HG02943 (cell line): ENCODE measurements around the gene CATSPERD.
"Not testable (repeated sequence)": the region's sequence is repeated elsewhere in the genome, so short reads cannot be mapped to it uniquely, and the experiment has no call there.

ENCODE experiments used
- ATAC-seq: cut with Tn5 transposase; IDR thresholded peaks from one replicate; pipeline ENCODE4 v1.9.1; 2021; ENCODE audit warnings: mild to moderate bottlenecking, low read depth, moderate library complexity; ENCODE audit not compliant: unreplicated experiment

The CATSPERD gene

DNA sequence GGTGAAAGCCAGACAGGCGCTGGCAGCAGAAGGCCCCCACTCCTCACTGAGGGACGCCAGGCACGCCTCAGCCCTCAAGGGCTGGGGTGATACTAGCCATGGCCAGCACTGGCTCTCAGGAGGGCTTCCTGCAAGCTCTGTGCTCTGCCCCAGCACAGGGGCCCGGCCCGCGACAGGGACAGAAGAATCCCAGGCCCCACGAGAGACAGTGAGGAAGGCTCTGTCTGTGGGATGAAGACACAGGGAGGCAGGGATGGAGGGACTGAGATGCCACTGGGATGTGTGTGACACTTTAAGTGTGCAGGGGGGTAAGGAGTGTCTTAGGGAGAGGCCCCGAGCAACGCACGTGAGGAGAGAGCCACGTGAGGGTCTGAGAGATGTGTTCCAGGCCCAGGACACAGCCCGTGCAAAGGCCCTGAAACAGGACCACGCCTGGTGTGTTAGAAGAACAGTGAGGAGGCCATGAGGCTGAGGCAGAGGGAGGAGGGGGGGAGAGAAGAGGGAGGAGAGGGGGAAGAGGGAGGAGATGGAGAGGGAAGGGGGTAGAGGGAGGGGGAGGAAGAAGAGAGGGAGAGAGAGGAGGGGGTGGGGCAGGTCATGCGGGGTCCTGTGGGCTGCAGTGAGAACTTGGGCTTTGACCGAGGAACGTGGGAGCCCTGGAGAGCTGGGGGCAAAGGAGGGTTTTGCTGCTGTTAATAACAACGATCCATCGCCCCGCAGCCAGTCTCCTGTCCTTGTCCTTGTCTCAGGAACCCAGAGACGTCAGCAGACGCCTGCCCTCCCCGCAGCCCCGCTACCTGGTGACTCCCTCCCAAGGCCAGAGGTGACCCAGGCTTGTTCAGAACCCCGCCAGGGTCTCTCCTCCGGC is 23.2 kb upstream of the CATSPERD start:
- ATAC-seq, result no peak

DNA sequence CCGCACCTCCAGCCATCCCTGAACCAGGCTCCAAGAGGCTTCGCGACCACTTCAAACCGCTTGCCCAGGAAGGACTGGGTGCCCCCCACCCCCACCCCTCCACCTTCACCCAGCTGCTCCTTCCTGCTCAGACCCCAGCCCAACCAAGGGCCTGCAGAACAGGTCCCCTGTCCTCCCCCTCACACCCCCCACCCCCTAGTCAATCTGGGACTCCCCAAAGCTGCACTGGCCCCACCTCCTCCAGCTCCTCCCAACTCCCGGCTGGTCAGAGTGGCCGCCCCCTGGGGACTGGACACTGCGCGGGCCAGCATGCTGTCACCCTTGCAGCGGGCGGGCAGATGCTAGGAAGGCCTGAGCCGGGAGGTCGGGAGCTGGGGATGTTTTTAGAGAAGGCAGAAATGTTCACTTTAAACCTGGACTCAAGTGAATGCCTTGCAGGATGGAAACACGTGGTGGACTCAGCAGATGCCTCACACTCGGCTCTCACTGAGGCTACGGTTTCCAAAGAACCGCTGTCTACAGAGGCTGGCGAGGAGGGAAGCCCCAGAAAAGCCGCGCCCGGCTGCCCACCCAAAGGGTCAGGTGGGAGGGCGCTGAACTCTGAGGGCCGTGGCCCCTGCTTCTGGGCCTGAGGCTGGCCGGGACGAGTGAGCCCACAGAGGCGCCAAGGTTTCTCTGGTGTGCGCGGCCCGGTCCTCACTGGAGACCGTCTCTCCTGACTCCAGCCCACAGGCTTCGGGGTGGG is 22.4 kb upstream of the CATSPERD start:
- no peak for ATAC-seq

DNA sequence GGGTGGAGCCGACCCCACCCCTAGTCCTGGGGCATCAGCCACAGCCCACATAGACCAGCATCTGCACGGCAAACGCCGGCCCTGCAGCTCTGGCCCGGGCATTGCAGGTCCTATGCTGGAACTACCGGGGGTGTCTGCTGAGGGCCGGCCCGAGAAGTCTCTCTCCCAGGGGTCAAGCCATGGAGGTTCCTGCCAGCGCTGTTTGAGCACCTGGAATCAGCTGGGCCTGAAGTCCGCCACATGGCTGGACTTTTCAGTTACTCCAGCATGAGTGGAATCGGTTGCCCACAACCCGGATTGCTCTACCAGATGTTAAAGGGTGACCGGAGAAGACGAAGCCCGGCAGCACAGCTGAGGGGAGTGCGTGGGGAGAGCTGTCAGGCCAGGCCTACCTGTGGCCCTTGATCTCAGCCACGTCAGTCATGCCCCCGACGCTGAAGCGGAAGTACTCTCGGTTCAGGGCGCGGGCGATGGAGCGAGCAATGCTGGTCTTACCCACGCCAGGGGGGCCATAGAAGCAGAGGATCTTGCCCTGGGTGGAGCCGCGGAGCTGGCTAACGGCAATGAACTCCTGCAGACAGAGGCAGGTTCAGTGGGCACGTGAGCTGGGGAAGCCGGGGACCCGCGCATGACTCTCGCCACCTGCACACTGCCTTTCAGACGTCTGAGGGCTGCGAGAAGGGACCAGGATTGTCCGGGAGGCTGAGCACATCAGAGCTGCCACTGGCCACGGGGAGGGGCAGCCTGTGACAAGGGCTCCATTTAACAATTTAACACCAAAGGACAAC is 21.6 kb upstream of the CATSPERD start:
- ATAC-seq, result no peak

DNA sequence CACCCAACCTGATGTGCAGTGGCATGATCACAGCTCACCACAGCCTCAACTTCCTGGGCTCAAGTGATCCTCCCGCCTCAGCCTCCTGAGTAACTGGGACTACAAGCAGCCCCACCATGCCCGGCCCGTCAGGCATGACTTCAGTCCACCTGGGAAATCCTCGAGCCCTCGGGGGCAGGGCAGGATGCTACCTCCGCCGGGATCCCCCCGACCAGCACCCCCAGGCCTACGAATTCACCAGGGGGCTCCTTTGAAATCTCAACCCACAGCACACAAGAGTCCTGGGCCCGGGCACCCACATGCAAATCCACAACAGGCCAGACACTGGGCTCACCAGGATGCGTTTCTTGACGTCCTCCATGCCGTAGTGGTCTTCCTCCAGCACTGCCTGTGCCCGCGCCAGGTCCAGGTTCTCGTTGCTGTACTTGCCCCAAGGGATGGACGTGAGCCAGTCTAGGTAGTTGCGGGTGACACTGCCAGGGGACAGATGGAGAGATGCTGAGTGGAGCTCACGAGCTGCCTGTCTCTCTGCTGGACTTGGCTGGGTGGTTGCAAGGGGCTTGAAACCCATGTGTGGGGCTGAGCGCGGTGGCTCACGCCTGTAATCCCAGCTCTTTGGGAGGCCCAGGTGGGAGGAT is 19.9 kb upstream of the CATSPERD start:
- ATAC-seq, result no peak

DNA sequence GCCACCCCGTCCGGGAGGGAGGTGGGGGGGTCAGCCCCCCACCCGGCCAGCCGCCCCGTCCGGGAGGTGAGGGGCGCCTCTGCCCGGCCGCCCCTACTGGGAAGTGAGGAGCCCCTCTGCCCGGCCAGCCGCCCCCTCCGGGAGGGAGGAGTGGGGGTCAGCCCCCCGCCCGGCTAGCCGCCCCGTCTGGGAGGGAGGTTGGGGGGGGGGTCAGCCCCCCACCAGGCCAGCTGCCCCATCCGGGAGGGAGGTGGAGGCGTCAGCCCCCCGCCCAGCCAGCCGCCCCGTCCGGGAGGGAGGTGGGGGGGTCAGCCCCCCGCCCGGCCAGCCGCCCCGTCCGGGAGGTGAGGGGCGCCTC is 18.4 kb upstream of the CATSPERD start:
- not testable (repeated sequence) for ATAC-seq

DNA sequence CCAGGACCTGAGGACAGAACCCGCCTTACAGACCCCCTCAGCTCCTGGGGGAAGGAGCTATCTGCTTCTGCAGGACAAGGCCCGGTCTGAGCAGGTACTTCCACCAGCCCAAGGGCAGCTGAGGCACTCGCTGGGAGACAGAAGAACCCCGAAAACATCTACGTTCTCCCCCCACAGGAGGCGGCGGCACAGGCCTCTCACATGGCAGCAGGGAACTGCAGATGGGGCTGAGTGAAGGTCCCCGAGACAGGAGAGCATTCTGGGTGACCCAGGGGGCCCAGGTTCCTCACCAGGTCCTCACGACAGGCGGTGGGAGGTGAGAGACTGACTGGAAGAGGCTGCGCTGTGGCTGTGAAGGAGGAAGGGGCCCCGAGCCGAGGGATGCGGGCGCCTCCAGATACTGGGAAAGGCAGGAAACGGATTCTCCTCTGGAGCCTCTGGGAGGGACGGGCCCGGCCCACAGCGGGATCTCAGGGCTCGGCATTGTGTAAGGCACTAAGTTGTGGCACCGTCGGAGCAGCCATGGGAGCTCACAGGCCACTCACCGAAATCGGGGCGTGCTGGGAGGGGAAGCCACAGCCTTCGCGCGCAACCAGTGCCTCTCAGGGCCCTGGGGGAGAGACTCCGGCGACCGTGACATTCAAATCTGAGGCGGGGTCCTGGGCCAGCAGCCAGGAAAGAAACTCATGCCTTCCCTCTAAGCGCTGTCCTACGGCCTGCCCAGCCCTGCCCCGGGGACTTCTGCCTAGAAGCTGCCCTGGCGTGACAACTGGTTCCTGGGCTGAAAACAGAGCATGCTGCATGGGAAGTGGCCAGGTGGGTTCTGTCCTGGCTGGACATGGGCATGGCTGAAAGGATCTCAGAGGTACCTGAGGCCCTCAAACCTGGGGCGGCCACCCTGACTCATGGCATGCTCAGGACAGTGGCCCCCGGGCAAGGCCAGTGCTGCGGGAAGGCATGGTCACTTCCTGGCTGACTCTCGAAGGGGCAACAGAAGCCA is 16.3 kb upstream of the CATSPERD start:
- no peak for ATAC-seq

DNA sequence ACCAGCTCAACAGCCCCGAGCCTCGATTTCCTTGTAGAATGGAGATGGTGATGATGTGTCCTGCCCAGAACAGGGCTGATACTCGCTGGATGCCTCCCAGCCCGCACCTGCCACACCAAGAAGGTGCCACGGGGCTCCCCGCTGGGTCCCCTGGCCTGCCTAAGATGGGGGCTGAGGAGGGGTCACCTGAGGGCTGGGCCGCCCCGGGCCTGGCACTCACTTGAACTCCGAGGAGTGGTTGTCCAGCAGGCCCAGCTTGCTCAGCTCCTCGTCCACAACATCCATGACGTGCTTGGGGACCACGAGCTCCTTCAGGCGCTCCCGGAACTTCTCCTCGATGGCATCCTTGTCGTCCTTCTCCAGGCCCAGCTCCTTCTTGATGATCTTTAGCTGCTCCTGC is 14.9 kb upstream of the CATSPERD start:
- ATAC-seq, result no peak

DNA sequence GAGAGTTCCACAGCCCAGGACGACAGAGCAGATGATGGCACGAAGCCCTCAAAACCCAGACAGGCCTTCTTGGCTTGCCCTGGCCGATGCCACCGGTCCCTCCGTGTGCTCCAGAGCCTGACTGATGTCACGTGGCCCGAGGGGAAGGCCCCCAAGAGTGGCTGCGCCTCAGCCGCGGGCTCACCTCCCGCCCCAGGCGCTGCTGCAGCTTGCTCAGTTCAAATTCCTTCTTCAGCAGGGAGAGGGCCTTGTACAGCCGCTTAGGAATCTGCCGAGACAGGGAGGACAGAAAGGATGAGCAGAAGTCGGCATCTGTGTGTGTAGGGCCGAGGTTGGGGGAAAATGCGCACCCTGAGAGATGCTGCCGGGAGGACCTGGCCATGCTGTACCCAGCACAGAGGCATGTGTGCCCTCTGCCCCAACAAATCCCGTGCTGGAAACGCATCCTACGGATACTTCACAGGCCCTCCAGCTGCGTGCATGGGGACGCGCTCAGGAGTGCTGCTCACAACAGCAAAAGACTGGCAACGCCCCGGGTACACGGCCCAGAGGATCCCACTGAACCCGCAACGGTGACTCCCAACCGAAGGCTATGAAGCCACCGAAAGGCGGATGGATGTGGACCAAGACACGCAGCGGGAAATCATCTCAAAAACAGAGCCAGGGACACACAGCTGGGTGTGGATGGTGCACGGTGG is 13.4 kb upstream of the CATSPERD start:
- ATAC-seq, result no peak

DNA sequence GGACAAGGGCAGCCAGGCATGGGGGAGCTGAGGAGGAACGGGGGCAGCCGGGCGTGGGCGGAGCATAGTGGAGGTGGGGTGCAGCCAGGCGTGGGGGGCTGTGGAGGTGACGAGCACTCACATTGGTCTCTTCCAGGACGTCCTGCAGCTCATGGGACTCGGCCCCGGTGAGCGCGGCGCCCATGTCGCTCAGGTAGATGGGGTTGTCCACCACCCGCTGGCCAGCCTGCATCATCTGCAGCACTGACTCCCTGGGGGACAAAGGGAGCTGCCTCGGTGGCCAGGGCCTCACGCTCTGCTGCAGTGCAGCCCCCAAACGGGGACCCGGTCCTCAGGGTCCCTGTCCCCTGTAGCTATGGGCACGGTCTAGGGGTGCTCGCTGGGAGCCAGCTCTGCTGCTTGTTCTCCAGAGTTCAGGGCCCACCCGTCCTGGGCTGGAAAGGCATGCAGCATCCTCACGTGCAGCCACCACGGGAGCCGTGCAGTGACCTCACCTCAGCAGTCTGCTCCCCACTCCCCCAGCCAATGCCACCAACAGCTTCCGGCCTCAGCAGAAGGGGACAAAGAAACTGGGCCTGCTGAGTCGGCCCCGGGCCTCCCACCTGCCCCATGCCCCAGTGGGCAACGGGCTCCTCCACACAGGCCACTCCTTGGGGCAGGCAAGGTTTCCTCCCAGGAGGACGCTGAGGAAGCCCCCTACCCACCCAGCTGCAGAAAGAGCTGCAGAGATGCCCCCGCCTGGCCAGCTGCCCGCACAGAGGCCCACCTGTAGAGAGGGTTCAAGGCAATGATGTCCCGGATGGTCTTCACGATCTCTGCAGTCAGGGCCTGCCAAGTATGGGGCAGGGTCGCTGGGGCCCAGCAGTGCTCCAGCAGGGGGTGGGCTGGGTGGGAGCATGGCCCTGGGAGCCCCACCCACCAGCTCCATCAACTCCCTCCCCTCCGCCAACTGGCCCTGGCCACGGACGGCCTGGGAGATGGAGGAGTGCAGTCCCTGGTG is 12.6 kb upstream of the CATSPERD start:
- no peak for ATAC-seq

DNA sequence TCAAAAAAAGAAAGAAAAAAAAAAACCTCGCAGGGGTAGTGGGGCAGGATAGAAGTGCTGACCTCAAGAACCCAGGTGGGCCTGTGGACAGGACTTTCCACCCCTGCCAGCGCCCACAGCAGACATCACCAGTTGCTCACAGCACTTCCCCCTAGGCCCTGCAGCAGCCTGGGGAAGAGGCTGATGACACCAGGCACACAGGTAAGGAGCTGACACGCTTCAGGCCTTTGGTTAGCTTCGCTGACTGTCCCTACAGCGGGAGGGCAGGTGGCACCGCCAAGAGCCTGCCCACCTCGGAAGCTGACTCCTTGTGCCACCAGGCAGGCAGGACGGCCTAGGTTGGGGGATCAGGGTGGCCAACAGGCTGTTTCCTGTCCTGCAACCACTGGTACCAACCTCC is 9.4 kb upstream of the CATSPERD start:
- ATAC-seq, result no peak

DNA sequence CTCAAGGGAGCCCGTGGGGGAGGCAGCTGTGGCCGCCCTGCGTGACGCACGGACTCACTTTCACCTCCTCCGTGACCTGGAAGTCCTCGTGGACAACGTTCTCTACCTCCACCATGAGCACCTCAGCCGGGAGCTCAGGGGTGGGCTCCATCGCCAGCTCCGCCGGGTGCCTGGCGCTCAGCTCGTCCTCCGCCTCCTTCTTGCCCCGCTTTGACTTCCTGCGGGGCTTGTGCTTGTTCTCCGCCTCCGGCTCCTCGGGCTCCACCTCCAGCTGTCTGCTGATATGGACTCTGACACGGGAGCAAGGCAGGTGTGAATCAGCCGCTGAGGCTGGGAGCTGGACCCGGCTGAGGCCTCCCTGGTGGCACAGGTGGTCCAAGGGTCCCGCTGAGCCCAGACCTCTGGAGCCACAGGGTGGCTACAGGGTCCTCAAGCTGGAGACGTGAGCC is 8.7 kb upstream of the CATSPERD start:
- ATAC-seq, result no peak

DNA sequence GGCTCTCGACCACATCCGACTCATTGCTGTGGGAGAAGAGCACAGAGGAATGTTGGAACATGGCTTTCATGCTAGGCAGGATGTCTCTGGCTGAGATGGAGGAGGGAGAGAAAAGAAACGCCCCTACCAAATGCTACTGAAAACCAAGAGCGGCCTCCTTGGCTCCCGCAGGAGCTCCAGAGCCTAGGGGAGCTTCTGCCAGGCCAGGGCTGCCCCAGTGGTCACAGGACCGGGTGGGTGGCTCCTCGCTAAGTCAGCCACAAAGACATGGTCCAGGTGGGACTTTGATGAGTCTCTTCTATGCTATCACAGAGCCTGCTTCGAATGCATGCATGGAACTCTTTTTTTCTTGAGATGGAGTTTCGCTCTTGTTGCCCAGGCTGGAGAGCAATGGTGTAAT is 7.2 kb upstream of the CATSPERD start:
- no peak for ATAC-seq

DNA sequence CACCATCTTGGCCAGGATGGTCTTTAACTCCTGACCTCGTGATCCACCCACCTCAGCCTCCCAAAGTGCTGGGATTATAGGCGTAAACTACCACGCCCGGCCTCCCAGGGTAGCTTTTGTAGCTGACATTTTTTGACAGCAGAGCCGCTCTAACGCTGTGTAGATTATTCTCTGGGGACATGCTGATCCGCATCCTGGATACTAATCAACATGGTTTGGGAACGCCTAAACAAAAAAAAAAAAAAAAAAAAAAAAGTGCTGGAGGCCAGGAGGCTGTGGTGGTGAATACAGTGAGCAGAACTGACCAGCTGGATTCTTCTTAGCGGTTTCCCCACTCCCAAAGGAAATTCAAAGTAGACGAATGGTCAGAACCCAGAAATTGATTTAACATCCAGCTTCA is 5.6 kb upstream of the CATSPERD start:
- ATAC-seq, result no peak

DNA sequence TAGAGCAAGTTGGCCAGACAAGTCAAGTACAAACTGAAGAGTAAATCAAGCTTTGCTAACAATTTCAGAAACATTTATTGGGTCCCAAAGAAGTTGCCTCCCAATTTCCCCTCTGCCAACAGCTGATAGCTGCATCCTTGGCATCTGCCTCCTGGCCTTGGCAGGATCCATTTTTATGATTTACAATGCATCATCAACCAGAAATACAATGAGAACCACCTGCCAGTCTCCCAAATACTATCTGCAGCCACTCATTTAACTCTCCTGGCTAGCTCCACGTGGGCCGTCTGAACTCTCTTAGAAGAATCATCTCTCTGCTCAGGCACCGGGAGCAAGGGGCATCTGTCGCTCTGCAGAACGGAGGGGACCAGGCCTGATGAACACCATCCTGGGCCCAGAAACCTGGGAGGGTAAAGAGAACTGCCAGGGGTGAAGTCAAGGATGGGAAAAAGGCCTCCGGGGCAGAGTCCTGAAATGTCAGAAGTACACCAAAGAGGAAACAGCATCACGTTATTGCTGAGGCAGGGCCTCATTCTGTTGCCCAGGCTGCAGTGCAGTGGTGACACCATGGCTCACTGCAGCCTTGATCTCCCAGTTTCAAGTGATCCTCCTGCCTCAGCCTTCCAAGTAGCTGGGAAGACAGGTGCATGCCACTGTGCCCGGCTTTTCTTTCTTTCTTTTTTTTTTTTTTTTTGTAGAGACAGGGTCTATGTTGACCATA is 3.1 kb upstream of the CATSPERD start:
- no peak for ATAC-seq

DNA sequence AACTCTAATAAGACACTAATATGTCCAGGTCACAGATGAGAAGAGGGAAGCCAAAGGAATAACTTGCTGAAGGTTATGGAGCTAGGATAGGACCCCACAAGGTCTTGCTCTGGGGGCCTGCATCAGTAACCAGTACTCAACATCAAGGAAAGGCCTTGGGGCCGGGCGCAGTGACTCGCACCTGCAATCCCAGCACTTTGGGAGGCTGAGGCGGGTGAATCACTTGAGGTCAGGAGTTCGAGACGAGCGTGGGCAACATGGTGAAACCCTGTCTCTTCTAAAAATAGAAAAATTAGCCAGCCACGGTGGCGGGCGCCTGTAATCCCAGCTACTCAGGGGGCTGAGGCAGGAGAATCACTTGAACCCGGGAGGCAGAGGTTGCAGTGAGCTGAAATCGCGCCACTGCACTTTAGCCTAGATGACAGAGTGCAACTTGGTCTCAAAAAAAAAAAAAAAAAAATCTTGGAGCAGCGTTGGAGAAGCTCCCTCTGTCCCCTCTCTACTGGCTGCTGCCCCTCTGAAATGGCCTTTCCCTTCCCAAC is 2.3 kb upstream of the CATSPERD start:
- no peak for ATAC-seq

DNA sequence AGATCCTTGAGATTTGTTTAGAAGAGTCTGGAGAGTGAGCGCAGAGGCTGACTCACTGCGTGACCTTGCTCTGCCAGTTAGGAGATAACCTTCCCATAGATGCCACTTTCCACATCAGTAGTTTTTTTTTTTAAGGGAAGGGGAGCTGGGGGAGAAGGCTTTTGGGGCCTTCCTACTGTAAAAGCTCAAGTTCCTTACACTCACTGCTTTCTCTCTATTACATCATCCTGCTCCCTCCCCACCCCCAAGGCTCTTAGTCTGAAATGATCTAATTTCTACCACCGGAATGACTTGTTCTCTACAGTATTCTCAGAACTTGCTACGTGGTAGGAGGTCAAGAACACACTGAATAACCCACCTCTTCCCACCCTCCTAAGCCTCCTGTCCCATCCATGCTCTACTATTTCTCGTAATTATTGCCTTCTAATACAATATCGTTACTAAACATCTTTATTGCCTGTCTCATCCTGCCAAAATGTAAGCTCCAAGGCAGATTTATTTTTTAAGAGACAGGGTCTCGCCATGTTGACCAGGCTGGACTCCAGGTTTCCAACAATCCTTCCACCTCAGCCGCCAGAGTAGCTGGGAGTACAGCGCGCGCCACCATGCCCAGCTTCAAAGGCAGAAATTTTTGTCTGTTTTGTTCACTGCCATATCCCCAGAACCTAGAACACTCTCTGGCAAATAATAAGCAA is 1.7 kb upstream of the CATSPERD start:
- ATAC-seq, result no peak
